Measurements from ENCODE around the gene TSFM. TPM values are rescaled to one million over a fixed set of nuclear protein-coding genes. Genes with fewer than 3 reads are reported as not detected.

Gene TSFM
- total RNA-seq, 4 donors from 2014 or later, result 37.6 to 47.5 (median 40.1) TPM

DNA sequence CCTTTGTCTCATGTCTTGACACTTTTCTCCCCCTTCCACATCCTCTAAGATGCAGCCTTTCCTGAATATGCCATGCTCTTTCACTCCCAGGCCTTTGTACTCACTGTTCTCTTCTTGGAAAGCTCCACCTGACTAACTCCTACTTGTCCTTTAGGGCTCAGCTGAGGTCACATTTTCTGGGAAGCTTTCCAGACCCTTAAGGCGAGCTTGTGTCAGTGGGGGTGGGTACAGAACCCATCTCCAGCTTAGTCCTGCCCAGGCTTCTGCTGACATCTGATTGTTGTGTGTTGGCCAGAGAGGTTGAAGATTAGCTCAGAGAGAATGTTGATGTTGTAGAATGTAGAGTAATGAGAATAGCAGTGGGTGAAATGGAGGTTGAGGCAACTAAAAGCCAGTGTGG is 2.9 kb upstream of the TSFM start:
- H3K27ac ChIP-seq, result no peak overlapping the region
- no peak for DNase-seq
- in situ Hi-C loops (cut with MboI; ENCODE audit: low sequenced_read_pairs in 4 of 4), result loop anchor here in 1 of 4 donors (5.0 kb wide), 1 partner anchor 128 kb away; no protein-coding TSS in a partner anchor
- H3K4me3 ChIP-seq, result no peak overlapping the region
- TF ChIP-seq, protein P1, sequence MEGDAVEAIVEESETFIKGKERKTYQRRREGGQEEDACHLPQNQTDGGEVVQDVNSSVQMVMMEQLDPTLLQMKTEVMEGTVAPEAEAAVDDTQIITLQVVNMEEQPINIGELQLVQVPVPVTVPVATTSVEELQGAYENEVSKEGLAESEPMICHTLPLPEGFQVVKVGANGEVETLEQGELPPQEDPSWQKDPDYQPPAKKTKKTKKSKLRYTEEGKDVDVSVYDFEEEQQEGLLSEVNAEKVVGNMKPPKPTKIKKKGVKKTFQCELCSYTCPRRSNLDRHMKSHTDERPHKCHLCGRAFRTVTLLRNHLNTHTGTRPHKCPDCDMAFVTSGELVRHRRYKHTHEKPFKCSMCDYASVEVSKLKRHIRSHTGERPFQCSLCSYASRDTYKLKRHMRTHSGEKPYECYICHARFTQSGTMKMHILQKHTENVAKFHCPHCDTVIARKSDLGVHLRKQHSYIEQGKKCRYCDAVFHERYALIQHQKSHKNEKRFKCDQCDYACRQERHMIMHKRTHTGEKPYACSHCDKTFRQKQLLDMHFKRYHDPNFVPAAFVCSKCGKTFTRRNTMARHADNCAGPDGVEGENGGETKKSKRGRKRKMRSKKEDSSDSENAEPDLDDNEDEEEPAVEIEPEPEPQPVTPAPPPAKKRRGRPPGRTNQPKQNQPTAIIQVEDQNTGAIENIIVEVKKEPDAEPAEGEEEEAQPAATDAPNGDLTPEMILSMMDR (IDR thresholded peaks at IDR 0.05 in 4 of 5, conservative IDR thresholded peaks at IDR 0.05 in 1 of 5), result no peak
- no peak for TF ChIP-seq POLR2A (IDR thresholded peaks at IDR 0.05)
- intact Hi-C loops (cut with DNase I; ENCODE audit: low total_unique reads), result loop anchor here (5.0 kb wide), 2 partner anchors 32 to 53 kb away; partner anchors contain the start of gene TSPAN31
- ATAC-seq, result no peak
- peaks cover 9 to 15% of the 10 kb centered on the region in 2 donors for H3K4me1 ChIP-seq
- peaks cover 0 to 10% of the 10 kb centered on the region in 2 donors for H3K36me3 ChIP-seq
- H3K27me3 ChIP-seq, result no peaks in the 10 kb centered on the region
- H3K9me3 ChIP-seq, result no peaks in the 10 kb centered on the region

- intact Hi-C loops (cut with DNase I; ENCODE audit: low total_unique reads) (loop anchor here (5.0 kb wide), 2 partner anchors 33 to 52 kb away; partner anchors contain the start of gene TSPAN31), in situ Hi-C loops (cut with MboI; ENCODE audit: low sequenced_read_pairs in 4 of 4) (loop anchor here in 1 of 4 donors (5.0 kb wide), 1 partner anchor 127 kb away; no protein-coding TSS in a partner anchor)
- Histone ChIP-seq H3K27ac (no peak overlapping the region), H3K36me3 (peaks cover 0 to 14% of the 10 kb centered on the region in 2 donors), H3K4me1 (peaks cover 9 to 15% of the 10 kb centered on the region in 2 donors), H3K9me3 (no peaks in the 10 kb centered on the region), H3K4me3 (no peak overlapping the region), H3K27me3 (no peaks in the 10 kb centered on the region)
- no peak for TF ChIP-seq POLR2A (IDR thresholded peaks at IDR 0.05)
- TF ChIP-seq, protein P1 (IDR thresholded peaks at IDR 0.05 in 4 of 5, conservative IDR thresholded peaks at IDR 0.05 in 1 of 5), result no peak
- DNase-seq, result no peak
- ATAC-seq, result no peak
Measured at GRCh38 chr12:57780284-57780897, 2.2 kb upstream of the TSFM start.

DNA sequence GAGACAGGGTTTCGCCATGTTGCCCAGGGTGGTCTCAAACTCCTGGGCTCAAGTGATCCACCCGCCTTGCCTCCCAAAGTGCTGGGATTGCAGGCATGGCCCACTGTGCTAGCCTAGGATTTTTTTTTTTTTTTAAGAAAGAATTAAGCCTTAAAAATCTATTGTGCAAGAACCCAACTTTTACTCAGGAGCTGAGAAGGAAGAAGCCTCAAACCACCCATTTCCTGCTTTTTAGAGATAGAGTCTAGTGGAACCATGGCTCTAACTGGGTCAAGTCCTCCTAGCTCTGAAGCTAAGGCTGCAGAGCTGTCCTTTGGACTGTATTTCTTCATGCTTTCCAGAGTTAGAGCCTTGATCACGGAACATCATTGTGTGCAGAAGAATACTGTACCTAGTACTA is 1.3 kb upstream of the TSFM start:
- ATAC-seq, result no peak
- TF ChIP-seq, protein P1 (IDR thresholded peaks at IDR 0.05 in 4 of 5, conservative IDR thresholded peaks at IDR 0.05 in 1 of 5), result no peak
- no peak for TF ChIP-seq POLR2A (IDR thresholded peaks at IDR 0.05)
- no peaks in the 10 kb centered on the region for H3K9me3 ChIP-seq
- in situ Hi-C loops (cut with MboI; ENCODE audit: low sequenced_read_pairs in 4 of 4) (loop anchor here in 1 of 4 donors (5.0 kb wide), 1 partner anchor 126 kb away; no protein-coding TSS in a partner anchor), intact Hi-C loops (cut with DNase I; ENCODE audit: low total_unique reads) (loop anchor here (5.0 kb wide), 2 partner anchors 34 to 51 kb away; partner anchors contain the start of gene TSPAN31)
- no peak overlapping the region for H3K27ac ChIP-seq
- peaks cover 9 to 15% of the 10 kb centered on the region in 2 donors for H3K4me1 ChIP-seq
- no peaks in the 10 kb centered on the region for H3K27me3 ChIP-seq
- peaks cover 0 to 16% of the 10 kb centered on the region in 2 donors for H3K36me3 ChIP-seq
- no peak overlapping the region for H3K4me3 ChIP-seq
- DNase-seq, result no peak

DNA sequence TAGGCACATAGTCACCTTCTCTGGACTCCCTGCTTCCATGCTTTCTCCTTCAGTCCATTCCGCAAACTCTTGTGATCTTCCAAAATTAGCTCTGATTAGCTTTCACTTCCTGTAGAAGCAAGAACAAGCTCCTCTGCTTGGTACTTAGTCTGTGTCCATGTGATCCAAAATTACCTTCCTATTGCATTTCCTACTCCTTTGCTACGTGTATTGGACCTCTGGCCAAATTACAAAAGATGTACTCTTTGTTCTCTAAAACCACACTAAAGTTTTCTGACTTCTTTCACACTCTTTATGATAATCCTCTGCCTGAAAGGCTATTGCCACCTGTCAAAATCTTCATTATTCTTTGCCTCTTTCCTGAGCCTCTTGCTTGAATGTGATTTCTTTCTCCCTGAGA is 786 bp upstream of the TSFM start:
- Histone ChIP-seq H3K36me3 (peaks cover under 1 to 22% of the 10 kb centered on the region in 2 donors), H3K9me3 (no peaks in the 10 kb centered on the region), H3K4me3 (no peak overlapping the region), H3K27me3 (no peaks in the 10 kb centered on the region), H3K4me1 (peaks cover 9 to 15% of the 10 kb centered on the region in 2 donors), H3K27ac (no peak overlapping the region)
- no peak for DNase-seq
- TF ChIP-seq, protein P1 (IDR thresholded peaks at IDR 0.05 in 4 of 5, conservative IDR thresholded peaks at IDR 0.05 in 1 of 5), result no peak
- TF ChIP-seq POLR2A (IDR thresholded peaks at IDR 0.05), result no peak
- in situ Hi-C loops (cut with MboI; ENCODE audit: low sequenced_read_pairs in 4 of 4) (loop anchor here in 1 of 4 donors (5.0 kb wide), 1 partner anchor 126 kb away; no protein-coding TSS in a partner anchor), intact Hi-C loops (cut with DNase I; ENCODE audit: low total_unique reads) (loop anchor here (1.0 to 5.0 kb wide), 4 partner anchors 10 to 124 kb away; partner anchors contain the start of genes EEF1AKMT3, METTL1 and TSPAN31)
- no peak for ATAC-seq
